Activated CD4-positive, alpha-beta T cell treated with anti-CD3 and anti-CD28 coated beads, Interleukin-2, amount 50 U/mL, for 16 hours (primary cell): ENCODE results near the gene SKA3.
"Not testable (repeated sequence)": the region's sequence is repeated elsewhere in the genome, so short reads cannot be mapped to it uniquely, and the experiment has no call there.

Experiments used
- DNase-seq: peaks from one replicate; pipeline ENCODE4 v3.0.0-alpha.2; 2020

The SKA3 gene

GRCh38 chr13:21165606-21166005 is 10.7 kb downstream of the SKA3 start:
- DNase-seq, result not testable (repeated sequence)

GRCh38 chr13:21164631-21165030 is 11.7 kb downstream of the SKA3 start:
- no peak for DNase-seq

DNA sequence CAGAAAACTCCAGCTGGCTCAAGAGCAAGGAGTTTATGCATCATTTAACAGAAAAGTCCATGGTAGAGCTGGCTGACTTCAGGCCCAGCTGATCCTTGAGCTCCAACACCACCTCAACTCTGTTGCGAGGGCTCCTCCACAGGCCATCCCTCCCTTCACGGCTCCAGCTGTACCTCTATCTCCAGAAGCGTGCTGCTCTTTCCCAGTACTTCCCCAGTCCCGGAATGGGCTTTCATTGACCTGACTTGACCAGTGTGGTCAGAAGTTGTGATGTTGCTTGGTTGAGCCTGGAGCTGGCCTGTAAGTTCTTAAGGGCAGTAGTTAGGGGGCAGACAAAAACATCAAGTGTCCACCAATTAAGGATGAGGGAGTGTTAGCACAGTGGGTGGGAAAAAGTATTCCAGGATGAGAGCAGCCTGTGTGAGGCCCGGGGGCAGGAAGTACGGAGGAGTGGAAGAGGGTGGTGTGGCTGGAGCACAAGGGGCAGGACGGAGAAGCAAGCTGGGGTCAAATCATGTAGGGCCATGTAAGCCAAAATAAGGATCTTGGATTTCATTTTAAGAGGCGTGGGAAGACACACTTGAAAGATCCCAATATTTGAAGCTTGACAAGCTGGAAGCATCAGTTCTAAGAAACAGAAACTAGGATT is 24.0 kb downstream of the SKA3 start:
- DNase-seq, result no peak

GRCh38 chr13:21150013-21150412 is 26.3 kb downstream of the SKA3 start:
- no peak for DNase-seq

- no peak for DNase-seq
Observed at GRCh38 chr13:21149568-21149967, 26.8 kb downstream of the SKA3 start.

- no peak for DNase-seq
Observed at GRCh38 chr13:21148557-21149258, 27.6 kb downstream of the SKA3 start.

- DNase-seq, result no peak
Observed at GRCh38 chr13:21147827-21148226, 28.5 kb downstream of the SKA3 start.

DNA sequence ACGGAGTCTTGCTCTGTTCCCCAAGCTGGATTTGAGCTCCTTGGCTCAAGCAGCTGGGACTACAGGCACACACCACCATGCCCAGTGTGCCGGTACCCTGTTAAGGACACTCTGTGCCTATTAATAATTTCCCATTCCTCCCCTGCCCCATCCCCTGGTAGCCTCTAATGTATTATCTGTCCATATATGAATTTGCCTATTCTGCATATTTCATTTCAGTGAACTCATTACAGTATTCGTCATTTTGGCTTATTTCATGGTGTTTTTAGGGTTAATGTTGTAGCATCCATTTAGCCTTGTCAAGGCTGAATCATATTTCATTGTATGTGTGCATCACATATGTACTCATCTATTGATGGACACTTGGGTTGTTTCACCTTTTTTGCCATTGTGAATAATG is 33.6 kb downstream of the SKA3 start:
- no peak for DNase-seq

DNA sequence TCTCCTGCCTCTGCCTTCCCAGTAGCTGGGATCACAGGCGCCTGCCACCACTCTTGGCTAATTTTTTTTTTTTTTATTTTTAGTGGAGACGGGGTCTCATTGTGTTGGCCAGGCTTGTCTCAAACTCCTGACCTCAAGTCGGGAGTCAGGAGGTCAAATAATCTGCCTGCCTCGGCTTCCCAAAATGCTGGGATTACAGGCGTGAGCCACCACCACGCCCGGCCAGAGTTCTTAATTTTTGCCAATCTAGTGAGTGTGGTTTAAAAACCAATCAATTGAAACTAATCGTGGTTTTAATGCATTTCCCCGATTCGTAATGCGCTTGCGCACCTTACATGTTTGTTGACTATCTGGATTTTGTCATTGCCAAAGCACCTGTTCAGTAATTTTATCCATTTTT is 37.0 kb downstream of the SKA3 start:
- DNase-seq, result no peak

DNA sequence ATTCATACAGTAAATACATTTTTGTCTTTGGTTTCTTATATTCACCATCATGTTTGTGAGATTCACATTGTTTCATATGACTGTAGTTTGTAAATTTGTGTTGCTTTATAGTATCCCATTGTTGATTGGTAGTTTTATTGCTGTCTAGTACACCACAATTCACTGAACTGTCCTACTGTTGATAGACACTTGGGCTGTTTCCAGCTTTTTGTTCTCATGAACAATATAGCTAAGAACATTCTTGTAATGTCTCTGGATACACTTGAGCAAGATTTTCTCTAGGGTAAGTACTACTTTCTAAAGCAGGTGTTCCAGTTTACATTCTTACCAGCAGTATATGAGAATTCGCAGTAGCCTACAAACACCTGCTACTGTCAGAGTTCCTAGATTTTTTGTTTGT is 37.8 kb downstream of the SKA3 start:
- DNase-seq, result no peak

DNA sequence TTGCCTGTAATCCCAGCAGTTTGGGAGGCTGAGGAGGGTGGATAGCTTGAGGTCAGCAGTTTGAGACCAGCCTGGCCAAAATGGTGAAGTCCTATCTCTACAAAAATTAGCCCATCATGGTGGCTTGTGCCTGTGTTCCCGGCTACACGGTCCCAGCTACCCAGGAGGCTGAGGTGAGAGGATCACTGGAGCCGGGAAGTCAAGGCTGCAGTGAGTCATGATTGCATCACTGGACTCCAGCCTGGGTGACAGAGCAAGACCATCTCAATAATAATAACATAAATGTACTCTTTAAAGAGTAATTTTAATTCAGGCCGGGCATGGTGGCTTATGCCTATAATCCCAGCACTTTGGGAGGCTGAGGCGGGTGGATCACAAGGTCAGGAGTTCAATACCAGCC is 38.7 kb downstream of the SKA3 start:
- no peak for DNase-seq

DNA sequence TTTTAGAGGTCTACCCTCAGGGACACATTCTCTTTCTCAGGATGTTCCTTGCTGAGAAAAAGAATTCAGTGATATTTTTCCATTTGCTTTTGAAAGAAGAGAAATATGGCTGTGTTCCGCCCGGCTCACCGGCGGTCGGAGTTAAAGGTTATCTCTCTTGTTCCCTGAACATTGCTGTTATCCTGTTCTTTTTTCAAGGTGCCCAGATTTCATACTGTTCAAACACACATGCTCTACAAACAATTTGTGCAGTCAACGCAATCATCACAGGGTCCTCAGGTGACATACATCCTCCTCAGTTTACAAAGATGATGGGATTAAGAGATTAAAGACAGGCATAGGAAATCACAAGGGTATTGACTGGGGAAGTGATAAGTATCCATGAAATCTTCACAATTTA is 40.5 kb downstream of the SKA3 start:
- DNase-seq, result not testable (repeated sequence)

- no peak for DNase-seq
Observed at GRCh38 chr13:21134475-21134874, 41.9 kb downstream of the SKA3 start.

- no peak for DNase-seq
Observed at GRCh38 chr13:21133077-21133476, 43.3 kb downstream of the SKA3 start.

GRCh38 chr13:21130116-21130515 is 46.2 kb downstream of the SKA3 start:
- no peak for DNase-seq

DNA sequence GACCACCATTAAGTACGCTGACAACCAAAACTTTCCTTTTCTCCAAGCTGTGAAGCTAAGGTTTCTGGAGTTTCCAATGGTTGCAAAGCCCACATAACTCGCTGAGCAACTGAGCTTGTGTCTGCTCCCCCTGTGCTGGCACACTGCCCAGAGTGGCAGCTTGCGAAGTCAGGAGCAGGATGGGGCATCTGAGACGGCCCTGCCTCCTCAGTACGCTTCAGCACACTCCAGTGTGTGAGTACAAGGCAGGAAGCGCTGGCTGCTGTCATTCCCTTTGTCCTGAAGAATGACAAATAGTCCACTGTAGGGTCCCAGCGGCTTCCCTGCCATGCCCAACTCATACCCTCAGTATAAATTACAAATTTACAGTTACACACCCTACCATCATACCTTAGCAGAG is 51.5 kb downstream of the SKA3 start:
- DNase-seq, result no peak

DNA sequence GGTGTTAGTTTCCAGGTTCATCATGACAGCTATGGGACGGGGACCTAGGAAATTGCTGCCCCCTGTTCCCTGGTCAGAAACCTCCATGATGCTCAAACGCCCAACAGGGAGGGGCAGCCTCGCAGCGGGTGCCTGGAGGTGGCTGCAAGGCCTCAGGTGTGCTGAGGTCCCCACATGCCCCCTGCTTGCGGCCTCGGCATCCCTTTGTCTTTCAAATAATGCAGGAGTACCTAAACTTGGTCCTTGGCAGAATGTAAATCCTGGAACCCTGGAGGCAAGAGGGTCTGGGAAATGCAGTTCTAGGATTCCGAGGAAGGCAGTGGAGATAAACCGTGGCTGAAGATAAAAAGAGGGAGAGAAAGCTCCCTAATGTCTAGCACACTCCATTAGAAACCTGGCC is 52.4 kb downstream of the SKA3 start:
- no peak for DNase-seq

- no peak for DNase-seq
Observed at GRCh38 chr13:21121616-21122015, 54.7 kb downstream of the SKA3 start.

DNA sequence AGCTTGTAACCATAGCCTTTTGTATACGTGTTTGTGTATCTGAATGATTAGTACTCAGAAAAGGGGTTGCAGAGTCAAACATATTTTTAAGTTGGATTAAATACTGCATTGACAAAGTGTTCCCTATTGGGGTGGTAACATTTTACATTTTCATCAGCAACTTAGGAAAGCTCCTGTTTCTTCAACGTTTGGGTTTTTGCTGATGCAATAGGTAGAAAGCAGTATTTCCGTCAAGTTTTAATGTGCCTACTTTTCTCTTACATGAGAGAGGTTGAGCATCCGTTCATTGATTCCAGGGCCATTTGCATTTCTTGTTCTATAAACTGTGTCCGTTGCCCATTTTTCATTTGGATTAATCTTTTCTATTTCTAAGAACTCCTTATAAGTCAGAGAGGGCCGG is 56.2 kb downstream of the SKA3 start:
- DNase-seq, result no peak

DNA sequence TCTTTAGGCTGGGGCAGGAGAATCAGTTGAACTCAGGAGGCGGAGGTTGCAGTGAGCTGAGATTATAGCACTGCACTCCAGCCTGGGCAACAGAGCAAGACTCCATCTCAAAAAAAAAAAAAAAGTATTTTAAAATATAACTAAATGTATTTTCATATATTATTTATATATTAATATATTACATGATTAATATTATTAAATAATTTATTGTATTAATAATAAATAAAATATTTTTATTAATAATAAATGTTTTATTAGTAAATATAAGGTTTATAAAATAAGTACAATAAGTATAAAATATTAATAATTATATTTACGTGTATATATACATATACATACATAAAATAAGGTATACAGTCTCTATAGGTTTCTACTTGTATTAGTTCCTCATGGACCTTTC is 56.8 kb downstream of the SKA3 start:
- DNase-seq, result no peak

- no peak for DNase-seq
Observed at GRCh38 chr13:21118180-21118579, 58.2 kb downstream of the SKA3 start.

DNA sequence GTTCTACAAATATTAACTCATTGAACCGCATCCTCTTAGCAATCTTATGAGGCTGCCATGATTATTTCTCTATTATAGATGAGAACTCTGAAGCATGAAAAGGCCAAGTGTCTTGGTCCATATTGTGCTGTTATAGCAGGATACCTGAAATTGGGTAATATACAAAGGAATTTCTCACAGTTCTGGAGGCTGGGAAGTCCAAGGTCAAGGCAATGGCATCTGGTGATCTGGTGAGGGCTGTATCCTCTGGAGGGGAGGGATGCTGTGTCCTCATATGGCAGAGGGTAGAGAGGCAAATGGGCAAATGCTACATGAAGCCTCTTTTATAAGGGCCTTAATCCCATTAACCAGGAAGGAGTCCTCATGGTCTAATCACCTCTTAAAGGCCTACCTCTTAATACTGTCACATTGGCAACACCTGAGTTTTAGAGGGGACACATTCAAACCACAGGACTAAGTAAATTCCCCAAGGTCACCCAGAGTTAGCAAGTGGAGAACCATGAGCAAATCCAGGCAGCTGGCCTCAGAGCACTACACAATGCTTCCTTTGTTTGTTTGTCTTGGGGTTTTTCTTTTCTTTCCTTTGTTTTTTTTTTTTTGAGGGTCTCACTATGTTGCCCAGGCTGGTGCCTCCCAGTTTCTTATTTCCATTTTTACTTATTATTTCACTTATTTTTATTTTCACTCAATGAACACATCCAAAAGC is 59.1 kb downstream of the SKA3 start:
- no peak for DNase-seq

DNA sequence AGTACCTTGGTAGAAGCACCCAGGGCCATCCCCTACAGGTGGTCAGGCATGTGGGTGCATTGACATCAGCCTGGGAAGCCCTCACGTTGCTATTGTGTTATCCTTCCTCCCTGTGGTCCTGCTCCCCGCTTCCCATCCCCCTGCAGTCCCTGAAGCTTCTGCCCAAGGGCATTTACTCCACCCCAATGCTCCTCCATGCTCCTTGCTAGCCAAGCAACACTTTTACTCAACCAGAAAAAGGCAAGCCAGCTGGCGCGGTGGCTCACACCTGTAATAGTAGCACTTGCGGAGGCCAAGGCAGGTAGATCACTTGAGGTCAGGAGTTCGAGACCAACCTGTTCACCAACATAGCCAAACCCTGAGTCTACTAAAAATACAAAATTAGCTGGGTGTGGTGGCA is 60.2 kb downstream of the SKA3 start:
- DNase-seq, result no peak

- no peak for DNase-seq
Observed at GRCh38 chr13:21115231-21115630, 61.1 kb downstream of the SKA3 start.
